GM12875 (cell line): ENCODE data around the gene ZBTB7C.

Experiments
- H3K4me3 ChIP-seq: one replicate; pipeline ENCODE4 v1.5.1; 2011; ENCODE audit warnings: low read depth, low read length, control low read depth
- CTCF ChIP-seq: IDR thresholded peaks from 2 replicates; pipeline ENCODE4 v1.5.1; 2011; ENCODE audit warnings: low read depth, mild to moderate bottlenecking, control low read depth, inconsistent platforms, low read length, moderate library complexity, borderline replicate concordance; ENCODE audit not compliant: insufficient read depth

The ZBTB7C gene

DNA sequence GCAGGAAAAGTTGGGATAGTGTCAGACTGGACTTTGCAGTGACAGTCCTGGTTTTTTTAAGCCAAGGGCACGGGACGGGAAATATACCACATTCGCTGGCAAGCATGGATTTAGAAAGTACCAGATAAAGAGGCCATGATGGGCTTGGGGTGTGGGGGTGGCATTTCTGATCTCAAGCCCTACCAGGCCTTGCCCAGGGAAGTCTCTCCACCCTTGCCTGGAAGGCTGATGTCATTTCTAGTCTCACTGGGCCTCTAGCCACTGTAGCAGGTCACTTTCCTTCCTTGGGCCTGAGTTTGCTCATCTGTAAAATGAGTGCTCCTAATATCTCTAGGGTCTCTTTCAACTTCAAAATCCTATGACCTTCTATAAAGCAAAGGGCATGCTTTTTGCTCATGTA is 1.8 kb downstream of the ZBTB7C start:
- no peak for TF ChIP-seq CTCF
- no peak overlapping the region for H3K4me3 ChIP-seq

DNA sequence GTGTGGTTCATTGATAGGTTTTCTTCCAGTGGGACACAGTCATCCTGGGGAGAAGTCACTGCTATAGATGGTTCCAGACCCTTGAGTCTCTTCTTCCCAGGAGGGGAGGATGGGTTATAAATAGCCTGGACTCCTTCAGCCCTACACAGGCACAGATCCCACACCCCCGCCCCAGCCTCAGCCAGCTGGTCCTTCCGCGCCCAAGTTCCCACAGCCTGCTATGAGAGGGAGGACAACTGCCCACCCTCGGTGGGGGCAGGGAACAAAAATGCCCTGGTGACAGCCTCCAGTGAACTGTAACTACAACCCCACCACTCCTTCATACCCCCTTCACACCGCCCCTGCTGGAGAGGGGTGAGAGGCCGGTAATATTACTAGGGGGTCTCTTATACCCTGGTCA is 3.2 kb downstream of the ZBTB7C start:
- H3K4me3 ChIP-seq = no peak overlapping the region
- no peak for TF ChIP-seq CTCF

DNA sequence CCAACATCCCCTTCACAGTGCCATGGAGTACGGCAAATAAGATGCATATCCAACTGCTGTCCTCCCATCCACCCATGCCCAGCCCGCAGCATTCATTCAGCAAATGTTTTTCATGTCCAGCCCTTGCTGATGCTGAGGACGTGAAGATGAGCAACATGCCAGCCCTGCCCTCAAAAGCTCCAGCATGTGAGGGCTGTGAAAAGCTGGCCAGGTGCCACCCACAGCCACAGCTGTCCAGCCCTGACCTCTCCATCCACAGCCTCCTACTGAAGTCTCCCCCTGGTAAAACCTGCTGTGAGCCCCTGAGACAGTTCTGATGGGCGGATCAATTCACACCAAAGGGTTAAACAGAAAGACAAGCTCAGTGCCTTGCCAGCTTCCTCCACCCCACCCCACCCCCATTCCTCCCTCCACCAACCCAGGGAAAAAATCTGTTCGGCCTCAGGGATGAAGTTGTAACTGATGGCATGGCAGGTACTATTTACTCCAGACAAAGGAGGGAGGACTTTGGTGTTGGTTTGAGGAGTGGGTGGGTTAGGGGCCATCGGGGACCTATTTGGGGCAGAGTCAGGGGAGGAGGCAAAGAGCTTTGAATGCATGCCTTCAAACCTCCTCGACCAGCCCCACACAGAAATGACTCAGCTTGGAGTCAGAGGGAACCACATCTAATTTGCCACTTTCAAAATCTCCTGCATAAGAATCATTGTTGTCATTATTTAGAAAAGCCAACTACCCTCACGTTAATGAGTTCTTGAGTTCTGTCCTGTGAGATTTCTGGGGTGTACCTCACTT is 4.3 kb downstream of the ZBTB7C start:
- no peak overlapping the region for H3K4me3 ChIP-seq
- TF ChIP-seq CTCF = no peak

DNA sequence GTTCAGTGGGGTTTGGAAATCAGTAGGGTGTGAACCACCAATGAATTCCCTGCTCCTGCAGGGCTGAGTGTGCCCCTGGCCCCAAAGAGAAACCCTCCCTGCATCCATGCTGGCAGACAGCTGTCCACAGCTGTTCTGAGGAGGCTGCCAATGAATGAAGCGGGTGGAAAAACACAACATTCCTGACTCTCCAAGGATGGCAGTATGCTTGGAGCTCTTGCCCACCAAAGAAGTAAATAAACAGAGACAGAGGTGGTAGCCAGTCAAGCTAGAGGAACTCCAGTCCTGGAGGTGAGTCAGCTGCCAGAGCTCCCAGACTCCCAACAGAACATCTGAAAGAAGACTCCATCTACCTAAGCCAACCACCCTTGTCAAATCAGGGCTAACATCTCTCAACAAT is 6.2 kb downstream of the ZBTB7C start:
- TF ChIP-seq CTCF = no peak
- H3K4me3 ChIP-seq = no peak overlapping the region

DNA sequence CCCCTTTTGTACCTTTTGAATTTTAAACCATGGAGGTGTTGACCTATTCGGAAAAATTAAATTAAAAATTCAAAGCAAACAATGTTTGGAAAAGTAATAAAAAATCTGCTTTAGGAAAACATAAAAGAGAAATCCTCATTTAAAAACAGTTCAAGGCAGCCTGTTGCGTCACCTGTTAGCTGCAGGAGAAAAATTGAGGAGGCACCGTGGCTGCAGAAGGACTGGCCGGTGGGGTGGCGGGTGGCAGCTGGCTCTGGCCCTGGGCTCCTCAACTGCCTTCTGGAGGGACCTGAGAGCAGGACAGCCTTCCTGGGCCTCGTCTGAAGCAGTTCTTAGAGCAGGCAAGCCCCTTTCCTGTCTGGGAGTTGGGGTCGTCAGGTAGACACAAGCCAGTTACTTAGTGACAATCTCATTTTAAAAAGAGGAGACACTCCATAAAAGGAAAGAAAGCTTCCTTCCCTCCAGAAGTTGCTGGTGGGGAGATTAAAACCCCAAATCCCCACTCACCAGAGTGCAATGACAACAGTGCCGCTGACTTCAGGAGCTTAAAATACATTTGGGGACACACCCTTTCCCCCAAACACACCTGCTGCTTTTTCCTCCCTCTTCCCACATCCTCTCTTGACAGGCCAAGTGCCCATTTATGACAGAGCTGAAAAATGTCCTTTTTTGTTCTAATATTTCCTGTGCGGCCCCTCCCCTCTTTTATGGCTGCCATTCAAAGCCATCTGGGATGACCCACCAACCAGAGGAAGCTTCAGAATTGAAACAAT is 9.7 kb downstream of the ZBTB7C start:
- TF ChIP-seq CTCF = no peak
- no peak overlapping the region for H3K4me3 ChIP-seq

DNA sequence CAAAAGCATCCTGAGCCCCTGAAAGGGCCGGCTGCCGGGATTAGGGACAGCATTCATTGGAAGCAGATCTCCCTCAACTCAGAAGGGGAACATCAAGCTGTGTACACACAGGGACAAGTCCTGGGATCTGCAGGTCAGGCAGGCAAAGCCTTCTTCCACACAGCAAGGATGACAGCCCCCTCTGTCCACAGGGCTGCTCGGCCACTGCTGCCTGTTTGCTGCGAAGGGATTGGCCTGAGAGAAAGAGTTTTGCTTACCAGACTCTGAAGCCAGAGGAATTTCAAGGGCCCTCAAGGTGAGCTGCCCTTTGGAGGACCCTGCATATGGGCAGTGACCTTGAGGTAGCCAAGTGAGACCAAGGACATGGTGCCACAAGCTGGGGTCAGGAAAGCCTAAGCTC is 11.1 kb downstream of the ZBTB7C start:
- TF ChIP-seq CTCF = no peak

GRCh38 chr18:48397021-48397420 is 12.2 kb downstream of the ZBTB7C start:
- H3K4me3 ChIP-seq = no peak overlapping the region
- no peak for TF ChIP-seq CTCF

More for the DNA sequence above, 11.1 kb downstream of the ZBTB7C start:
- no peak overlapping the region for H3K4me3 ChIP-seq
